GM13976 (cell line): ENCODE data around the gene SYVN1.

Source experiments
- DNase-seq: peaks from one replicate; pipeline ENCODE4 v3.0.0; 2012; ENCODE audit warnings: low spot score
- CTCF ChIP-seq: IDR thresholded peaks from 2 replicates; pipeline ENCODE4 v1.5.1; 2012; ENCODE audit warnings: borderline replicate concordance, mild to moderate bottlenecking; ENCODE audit not compliant: insufficient read depth; ENCODE audit errors: extremely low read depth, missing control alignments, control extremely low read depth
- in situ Hi-C: fragments of 300-500 bp; cut with MboI; formaldehyde crosslinking; loops from one replicate; pipeline ENCODE4 v1.12.0; 2022; ENCODE audit warnings: low sequenced_read_pairs, mixed read lengths, inconsistent platforms; ENCODE audit not compliant: unreplicated experiment

Gene SYVN1

DNA sequence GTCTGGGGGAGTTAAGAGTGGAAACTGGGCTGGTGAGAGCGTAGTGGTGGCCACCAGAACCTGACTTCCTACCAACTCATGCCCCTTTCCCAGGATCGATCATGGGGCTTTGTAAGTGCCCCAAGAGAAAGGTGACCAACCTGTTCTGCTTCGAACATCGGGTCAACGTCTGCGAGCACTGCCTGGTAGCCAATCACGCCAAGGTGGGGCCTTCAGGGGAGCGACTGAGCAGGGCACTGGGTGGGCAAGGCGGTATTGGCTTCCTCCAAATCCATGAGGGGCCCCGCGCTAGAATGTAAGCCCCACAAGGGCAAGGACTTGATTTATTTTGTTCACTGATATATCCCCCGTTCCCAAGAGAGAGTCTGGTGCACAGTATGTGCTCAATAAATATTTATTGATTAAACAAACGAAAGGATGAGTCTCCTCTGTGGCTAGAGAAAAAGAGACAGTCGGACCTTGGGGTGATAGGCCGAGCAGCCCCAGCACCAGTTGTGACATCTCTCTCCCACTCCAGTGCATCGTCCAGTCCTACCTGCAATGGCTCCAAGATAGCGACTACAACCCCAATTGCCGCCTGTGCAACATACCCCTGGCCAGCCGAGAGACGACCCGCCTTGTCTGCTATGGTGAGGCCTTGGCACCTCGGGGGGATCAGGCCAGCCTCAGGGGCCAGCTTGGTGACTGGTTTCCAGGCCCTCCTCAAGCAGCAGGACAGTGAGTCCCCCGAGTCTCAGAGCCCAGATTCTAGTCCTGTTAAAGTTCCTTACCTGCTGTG, 49.5 kb downstream of the SYVN1 start:
- no peak for TF ChIP-seq CTCF
- in situ Hi-C loops, result no loop called here
- no peak for DNase-seq

GRCh38 chr11:65083834-65084597, 50.3 kb downstream of the SYVN1 start, which contains the start of the genes CDCA5 and ZFPL1:
CDCA5 (minus strand) TSS chr11:65084040; CDS start chr11:65083978, 62 bp downstream.
ZFPL1 (plus strand) TSS chr11:65084222; CDS start chr11:65084699, 477 bp downstream.
- no peak for TF ChIP-seq CTCF
- in situ Hi-C loops, result no loop called here
- peak; percentile 99 for DNase-seq

DNA sequence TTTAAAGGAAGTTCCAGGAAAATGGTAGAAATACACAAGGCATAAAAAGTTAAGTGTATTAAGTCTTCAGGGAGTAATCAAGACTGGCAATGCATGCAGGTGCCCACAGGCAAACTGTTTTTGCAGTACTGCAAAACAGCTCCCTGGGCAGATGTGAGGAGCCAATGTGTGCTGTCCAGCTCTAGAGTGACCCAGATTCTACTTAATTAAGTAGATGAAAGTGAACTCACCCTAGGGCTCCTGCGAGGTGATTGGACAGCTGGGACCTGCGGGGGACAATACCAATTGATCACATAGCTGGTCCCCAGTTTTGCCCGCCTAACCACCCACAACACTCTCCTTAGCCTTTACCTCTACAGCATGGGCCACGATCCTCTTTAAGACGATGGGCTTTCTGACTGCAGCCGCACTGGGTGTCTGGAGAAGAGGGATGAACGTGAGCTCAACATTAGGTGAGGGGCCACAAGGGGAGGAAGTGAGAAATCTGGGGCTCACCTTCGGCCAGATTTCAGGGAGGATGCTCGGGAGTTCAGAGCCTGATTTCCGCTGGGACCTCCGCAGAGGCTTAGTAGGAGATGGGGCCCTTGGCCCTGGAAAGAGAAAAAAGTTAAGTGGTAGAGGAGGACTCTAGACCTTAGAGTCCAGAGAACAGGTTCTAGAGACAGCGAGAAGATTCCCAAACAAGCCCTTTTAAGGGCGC, 51.0 kb downstream of the SYVN1 start:
- in situ Hi-C loops, result no loop called here
- no peak for TF ChIP-seq CTCF
- peak; percentile 8 for DNase-seq

DNA sequence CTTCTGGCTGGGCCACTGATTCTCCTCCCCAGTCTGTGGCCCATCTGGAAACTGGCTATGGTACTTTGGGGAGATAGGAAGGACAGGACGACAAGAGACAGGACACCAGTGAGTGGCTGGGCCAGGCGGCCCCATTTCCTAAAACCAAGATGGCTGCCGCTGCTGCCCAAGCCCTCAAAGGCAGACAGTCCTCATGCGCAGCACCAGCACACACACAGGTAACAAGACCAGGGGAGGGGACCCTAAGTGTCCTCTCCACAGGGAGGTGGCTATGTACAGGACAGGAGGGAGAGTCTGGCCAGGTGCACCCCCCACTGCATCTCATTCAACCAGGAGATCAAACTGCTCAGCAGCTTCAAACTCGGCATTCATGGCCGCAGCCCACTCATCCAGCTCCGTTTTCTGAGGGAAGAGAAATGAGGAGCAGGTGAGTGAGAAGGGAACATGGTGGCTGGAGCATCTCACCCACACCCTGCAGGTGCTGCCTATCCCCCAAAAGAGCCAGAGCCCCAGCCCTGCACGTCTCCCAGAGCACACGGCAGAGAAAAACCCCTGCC, 55.5 kb downstream of the SYVN1 start:
- peak; percentile 8 for DNase-seq
- in situ Hi-C loops, result no loop called here
- TF ChIP-seq CTCF, result no peak

DNA sequence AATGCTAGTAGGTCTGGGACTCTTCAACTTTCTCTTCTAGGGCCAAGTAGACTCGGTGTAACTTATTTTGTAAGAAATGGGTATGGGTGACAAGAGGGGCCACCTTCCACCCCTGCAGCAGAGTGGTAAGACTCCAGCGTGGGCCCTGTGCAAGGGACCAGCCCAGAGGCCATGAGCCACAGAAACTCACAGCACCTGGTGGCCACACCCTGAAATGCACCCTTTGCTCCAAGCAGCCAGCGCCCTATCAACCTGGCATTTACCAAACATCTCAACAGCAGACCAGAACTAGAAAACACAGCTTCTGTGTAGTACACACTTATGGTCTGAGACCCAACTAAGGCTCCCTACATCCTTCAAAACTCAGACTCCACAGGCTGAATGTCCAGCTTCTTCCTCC, 56.2 kb downstream of the SYVN1 start:
- TF ChIP-seq CTCF, result peak; percentile 85
- in situ Hi-C loops, result no loop called here
- peak; percentile 76 for DNase-seq

GRCh38 chr11:65077451-65077850, 56.9 kb downstream of the SYVN1 start:
- TF ChIP-seq CTCF, result no peak
- no peak for DNase-seq
- in situ Hi-C loops, result no loop called here
